A549 (cell line): Measurements from ENCODE around the gene CADM2. TPM values are rescaled to one million over a fixed set of nuclear protein-coding genes. Genes with fewer than 3 reads are reported as not detected.

ENCODE experiments used
- ATAC-seq, 2 experiments: fragments of 200-7000 bp in 1 of 2; fragments of >200 bp in 1 of 2; cut with Nextera tagmentation in 1 of 2; cut with Tn5 transposase in 1 of 2; 3 replicates each; pipeline versions ENCODE4 v1.8.0 to v1.9.1; 2018 to 2020; ENCODE audit warnings: mild to moderate bottlenecking in 1 of 2, moderate library complexity in 1 of 2
- CTCF ChIA-PET: fragments of 300-600 bp; sonication (Branson Sonifier 250); formaldehyde crosslinking; extraction: SDS; loops from one replicate; lab custom pipeline; 2021; ENCODE audit warnings: antibody characterized with exemption, inconsistent platforms; lab: Yijun Ruan, JAX
- POLR2A ChIA-PET: fragments of 350-600 bp; formaldehyde crosslinking; extraction: SDS; loops from one replicate; lab custom pipeline; 2021; ENCODE audit warnings: antibody characterized with exemption, inconsistent platforms; lab: Yijun Ruan, JAX
- DNase-seq, 2 experiments: peaks; one replicate each; pipeline versions ENCODE4 v3.0.0 to v3.0.0-alpha.2; 2011 to 2016; ENCODE audit warnings: low read depth in 1 of 2, low spot score in 1 of 2
- FAIRE-seq: peaks from 2 replicates; lab custom pipeline; 2011; peaks lifted over from hg19 to GRCh38; lab: Jason Lieb, UNC
- H3K27ac ChIP-seq, 2 experiments: fragments of >200 bp; sonication (Bioruptor Twin); formaldehyde crosslinking; 3 replicates each; pipeline ENCODE4 v1.5.1; 2016 to 2017
- H3K4me1 ChIP-seq: fragments of >200 bp; sonication (Bioruptor Twin); formaldehyde crosslinking; 3 replicates; pipeline ENCODE4 v1.6.1; 2016
- H3K4me2 ChIP-seq: fragments of >200 bp; sonication (Bioruptor Twin); formaldehyde crosslinking; 3 replicates; pipeline ENCODE4 v1.6.1; 2016
- H3K4me3 ChIP-seq: fragments of >200 bp; sonication (Bioruptor Twin); formaldehyde crosslinking; 3 replicates; pipeline ENCODE4 v1.5.1; 2016
- H3K9me3 ChIP-seq: fragments of >200 bp; sonication (Bioruptor Twin); formaldehyde crosslinking; 3 replicates; pipeline ENCODE4 v1.6.1; 2016
- BCL3 ChIP-seq: fragments of >200 bp; sonication (Bioruptor Twin); formaldehyde crosslinking; IDR thresholded peaks from 3 replicates; pipeline ENCODE4 v1.6.1; 2016
- CBX8 ChIP-seq: fragments of 200-600 bp; sonication (generic); IDR thresholded peaks from 2 replicates; pipeline ENCODE4 v1.6.1; 2016
- CEBPB ChIP-seq, 2 experiments: fragments of >200 bp in 1 of 2; sonication (Bioruptor Twin) in 1 of 2; formaldehyde crosslinking in 1 of 2; IDR thresholded peaks; 2 replicates each; pipeline ENCODE4 v1.6.1; 2012 to 2016
- E2F6 ChIP-seq: IDR thresholded peaks from 2 replicates; pipeline ENCODE4 v1.6.1; 2012; ENCODE audit warnings: low read depth, borderline replicate concordance
- EHF ChIP-seq: fragments of 250-450 bp; sonication (Bioruptor Pico); IDR thresholded peaks from 2 replicates; pipeline ENCODE4 v1.5.0; 2020; ENCODE audit warnings: mild to moderate bottlenecking
- EHMT2 ChIP-seq: fragments of 200-600 bp; sonication (generic); IDR thresholded peaks from 2 replicates; pipeline ENCODE4 v1.6.1; 2016; ENCODE audit warnings: antibody characterized with exemption, low read depth, mild to moderate bottlenecking, moderate library complexity
- FOSL2 ChIP-seq, 2 experiments: fragments of 450-650 bp in 1 of 2; fragments of >200 bp in 1 of 2; sonication (Bioruptor Twin) in 1 of 2; formaldehyde crosslinking; IDR thresholded peaks; 2 replicates each; pipeline versions ENCODE4 v1.5.0 to v1.6.1; 2016 to 2020; ENCODE audit warnings: mild to moderate bottlenecking in 1 of 2, moderate library complexity in 1 of 2
- HDAC2 ChIP-seq: fragments of 200-600 bp; sonication (generic); IDR thresholded peaks from 2 replicates; pipeline ENCODE4 v1.6.1; 2016
- HMGXB4 ChIP-seq: fragments of 250-450 bp; sonication (Bioruptor Pico); IDR thresholded peaks from 2 replicates; pipeline ENCODE4 v1.5.0; 2021; ENCODE audit warnings: mild to moderate bottlenecking, moderate library complexity, borderline replicate concordance
- HOXA7 ChIP-seq: fragments of 250-450 bp; sonication (Bioruptor Pico); IDR thresholded peaks from 2 replicates; pipeline ENCODE4 v1.5.0; 2020; ENCODE audit warnings: mild to moderate bottlenecking, moderate library complexity
- KDM1A ChIP-seq: fragments of 200-600 bp; sonication (generic); IDR thresholded peaks from 2 replicates; pipeline ENCODE4 v1.6.1; 2016; ENCODE audit warnings: low read depth, mild to moderate bottlenecking
- KDM5A ChIP-seq: fragments of 200-600 bp; sonication (generic); IDR thresholded peaks from 2 replicates; pipeline ENCODE4 v1.6.1; 2016; ENCODE audit warnings: antibody characterized with exemption, mild to moderate bottlenecking
- MAFK ChIP-seq: fragments of 450-650 bp; IDR thresholded peaks from 2 replicates; pipeline ENCODE4 v1.6.1; 2014; ENCODE audit not compliant: partially characterized antibody
- MYC ChIP-seq: IDR thresholded peaks from 2 replicates; pipeline ENCODE4 v1.6.1; 2012; ENCODE audit warnings: mild to moderate bottlenecking, inconsistent platforms, low read length, improper control_type of control experiment, borderline replicate concordance
- NPAS2 ChIP-seq: fragments of 250-450 bp; sonication (Bioruptor Pico); IDR thresholded peaks from 2 replicates; pipeline ENCODE4 v1.8.0; 2022; ENCODE audit warnings: mild to moderate bottlenecking, moderate library complexity, borderline replicate concordance
- PHF8 ChIP-seq: fragments of 200-600 bp; sonication (generic); IDR thresholded peaks from 2 replicates; pipeline ENCODE4 v1.6.1; 2016; ENCODE audit warnings: low read depth, mild to moderate bottlenecking, antibody characterized with exemption, moderate library complexity, borderline replicate concordance
- POLR2AphosphoS2 ChIP-seq: conservative IDR thresholded peaks from 2 replicates; pipeline ENCODE4 v1.6.1; 2012; ENCODE audit warnings: low read length, improper control_type of control experiment, inconsistent platforms
- RAD21 ChIP-seq, 2 experiments: fragments of >200 bp in 1 of 2; sonication (Bioruptor Twin) in 1 of 2; formaldehyde crosslinking in 1 of 2; IDR thresholded peaks in 1 of 2; conservative IDR thresholded peaks in 1 of 2; 2 replicates in 1 of 2; 3 replicates in 1 of 2; pipeline ENCODE4 v1.6.1; 2012 to 2018; ENCODE audit warnings: inconsistent platforms in 1 of 2
- RFX5 ChIP-seq: fragments of 450-650 bp; IDR thresholded peaks from 2 replicates; pipeline ENCODE4 v1.7.1; 2014; ENCODE audit warnings: antibody characterized with exemption, mild to moderate bottlenecking, moderate library complexity
- RNF2 ChIP-seq: fragments of 200-600 bp; sonication (generic); IDR thresholded peaks from 2 replicates; pipeline ENCODE4 v1.6.1; 2016; ENCODE audit warnings: low read depth, mild to moderate bottlenecking, antibody characterized with exemption, moderate library complexity, borderline replicate concordance
- ZFP36 ChIP-seq: fragments of 450-650 bp; IDR thresholded peaks from 2 replicates; pipeline ENCODE4 v1.6.1; 2014; ENCODE audit warnings: borderline replicate concordance; ENCODE audit not compliant: partially characterized antibody
- ZNF302 ChIP-seq: fragments of 250-450 bp; sonication (Bioruptor Pico); IDR thresholded peaks from 2 replicates; pipeline ENCODE4 v1.9.0; 2021; ENCODE audit warnings: inconsistent platforms, mild to moderate bottlenecking, moderate library complexity
- ZSCAN20 ChIP-seq: fragments of 250-450 bp; sonication (Bioruptor Pico); IDR thresholded peaks from 2 replicates; pipeline ENCODE4 v1.8.0; 2022; ENCODE audit warnings: mild to moderate bottlenecking, moderate library complexity
- WGBS: methylation state at CpG from one replicate; pipeline ENCODE4 v1.1.6; 2017; ENCODE audit errors: missing lambda C conversion rate; 5-methylcytosine and 5-hydroxymethylcytosine counted together
- polyA plus RNA-seq, 4 experiments: library from polyadenylated mRNA; depleted of rRNA in 3 of 4; stranded (reverse); fragments of >200 nt; fragmentation: RNase III in 1 of 4; extraction: RNeasy Plus Mini Kit Qiagen cat#74134 plus additional on column Dnase treatment in 1 of 4; gene quantifications; 2 replicates in 3 of 4; 3 replicates in 1 of 4; pipeline ENCODE4 v1.2.3, GENCODE V29; 2011 to 2017

CADM2 gene
- polyA plus RNA-seq, 2 of the 4 experiments (the other 2 are of a cell fraction), result 0.05 to 0.71 TPM

- Histone ChIP-seq H3K4me2 (no peak overlapping the region), H3K4me3 (no peak overlapping the region), H3K4me1 (no peaks in the 10 kb centered on the region), H3K27ac (no peak overlapping the region), H3K9me3 (no peaks in the 10 kb centered on the region)
- FAIRE-seq (no peak), ATAC-seq (no peak), DNase-seq (no peak)
- no peak for TF ChIP-seq HDAC2
- no peak for TF ChIP-seq RNF2
- TF ChIP-seq ZNF302 (CRISPR knock-in tag), result no peak
- TF ChIP-seq KDM5A, result no peak
- TF ChIP-seq EHF (CRISPR knock-in tag), result no peak
- no peak for TF ChIP-seq MYC
- no peak for TF ChIP-seq PHF8
- TF ChIP-seq RAD21 (conservative IDR thresholded peaks at IDR 0.05 in 1 of 2, IDR thresholded peaks at IDR 0.05 in 1 of 2), result no peak
- TF ChIP-seq ZFP36, result no peak
- TF ChIP-seq MAFK, result no peak
- TF ChIP-seq E2F6, result no peak
- no peak for TF ChIP-seq HMGXB4
- no peak for TF ChIP-seq CEBPB (IDR thresholded peaks at IDR 0.05)
- no peak for TF ChIP-seq RFX5
- TF ChIP-seq FOSL2 (IDR thresholded peaks at IDR 0.05), result no peak
- TF ChIP-seq FOSL2 (CRISPR knock-in tag; IDR thresholded peaks at IDR 0.05), result no peak
- no peak for TF ChIP-seq HOXA7
- TF ChIP-seq CBX8, result no peak
- no peak for TF ChIP-seq POLR2AphosphoS2
- TF ChIP-seq ZSCAN20 (CRISPR knock-in tag), result no peak
- CTCF ChIA-PET, result no interaction called here
- POLR2A ChIA-PET, result no interaction called here
- 13% methylated on average over 1 of the region's 1 CpG for WGBS
Measured at GRCh38 chr3:85524104-85524503, 565.3 kb downstream of the CADM2 start.

- FAIRE-seq, result no peak
- Histone ChIP-seq H3K9me3 (no peaks in the 10 kb centered on the region), H3K4me2 (no peak overlapping the region), H3K4me1 (no peaks in the 10 kb centered on the region), H3K4me3 (no peak overlapping the region), H3K27ac (no peak overlapping the region)
- no peak for TF ChIP-seq EHMT2
- TF ChIP-seq KDM1A, result no peak
- no peak for TF ChIP-seq ZNF302 (CRISPR knock-in tag)
- no peak for TF ChIP-seq BCL3
- TF ChIP-seq RNF2, result no peak
- no peak for TF ChIP-seq ZSCAN20 (CRISPR knock-in tag)
- TF ChIP-seq NPAS2 (CRISPR knock-in tag), result no peak
- TF ChIP-seq E2F6, result no peak
- CTCF ChIA-PET, result no interaction called here
- POLR2A ChIA-PET, result no interaction called here
- DNase-seq, result no peak
- no peak for ATAC-seq
- WGBS, result 0% methylated on average over 1 of the region's 1 CpG
Measured at GRCh38 chr3:85525264-85525663, 566.5 kb downstream of the CADM2 start.
